GM12875 (cell line): ENCODE measurements around the gene PHF21B.
"Not testable (repeated sequence)": the region's sequence is repeated elsewhere in the genome, so short reads cannot be mapped to it uniquely, and the experiment has no call there.

Experiments
- H3K4me3 ChIP-seq: one replicate; pipeline ENCODE4 v1.5.1; 2011; ENCODE audit warnings: low read depth, low read length, control low read depth
- TF ChIP-seq, protein P1 (sequence below): IDR thresholded peaks from 2 replicates; pipeline ENCODE4 v1.5.1; 2011; ENCODE audit warnings: low read depth, mild to moderate bottlenecking, control low read depth, inconsistent platforms, low read length, moderate library complexity, borderline replicate concordance; ENCODE audit not compliant: insufficient read depth

PHF21B gene

DNA sequence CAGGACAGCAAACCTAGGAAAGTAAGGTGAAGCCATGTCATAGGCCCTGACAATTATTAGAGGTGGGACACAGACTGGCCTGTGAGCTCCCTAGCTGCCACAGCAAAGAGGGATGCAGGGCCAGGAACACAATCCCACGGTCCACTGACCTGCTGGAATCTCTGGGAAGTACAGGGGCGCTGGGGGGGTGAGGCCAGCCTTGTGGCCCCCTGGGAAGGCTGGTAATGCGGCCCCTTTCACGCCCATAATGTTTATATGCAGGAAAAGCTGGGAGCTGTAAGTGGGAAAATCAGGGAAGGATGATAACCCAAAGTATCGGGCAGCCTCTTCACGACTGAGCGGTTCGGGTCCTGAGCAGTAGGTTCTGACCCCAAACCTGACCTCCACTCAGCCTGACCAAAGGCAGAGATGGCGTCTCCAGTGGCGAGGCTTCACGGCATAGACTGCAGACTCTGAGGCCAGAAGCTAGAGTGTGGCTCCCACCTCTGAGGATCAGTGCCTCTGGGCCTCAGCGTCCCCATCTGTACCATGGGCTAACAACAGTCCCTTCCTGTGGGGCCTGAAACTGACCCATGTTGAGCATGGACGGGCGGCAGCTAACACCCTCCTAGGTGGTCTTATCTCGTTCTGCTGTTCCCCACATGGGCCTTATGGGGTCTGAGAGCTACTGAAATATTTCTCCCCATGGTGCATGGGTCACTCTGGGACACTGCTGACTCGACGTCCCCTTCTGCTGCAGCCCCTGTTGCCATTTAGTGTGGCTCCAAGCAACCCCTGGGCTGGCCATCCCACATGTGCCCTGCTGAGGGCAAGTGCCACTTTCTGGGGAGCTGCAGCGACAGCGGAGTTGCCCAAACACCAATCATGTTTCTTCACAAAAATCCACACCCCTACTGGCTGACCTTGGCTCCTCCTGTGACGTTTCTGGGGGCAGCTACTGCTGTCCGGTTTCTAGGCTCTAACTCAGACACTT, 101.8 kb downstream of the PHF21B start:
- H3K4me3 ChIP-seq = no peak overlapping the region
- TF ChIP-seq, protein P1, sequence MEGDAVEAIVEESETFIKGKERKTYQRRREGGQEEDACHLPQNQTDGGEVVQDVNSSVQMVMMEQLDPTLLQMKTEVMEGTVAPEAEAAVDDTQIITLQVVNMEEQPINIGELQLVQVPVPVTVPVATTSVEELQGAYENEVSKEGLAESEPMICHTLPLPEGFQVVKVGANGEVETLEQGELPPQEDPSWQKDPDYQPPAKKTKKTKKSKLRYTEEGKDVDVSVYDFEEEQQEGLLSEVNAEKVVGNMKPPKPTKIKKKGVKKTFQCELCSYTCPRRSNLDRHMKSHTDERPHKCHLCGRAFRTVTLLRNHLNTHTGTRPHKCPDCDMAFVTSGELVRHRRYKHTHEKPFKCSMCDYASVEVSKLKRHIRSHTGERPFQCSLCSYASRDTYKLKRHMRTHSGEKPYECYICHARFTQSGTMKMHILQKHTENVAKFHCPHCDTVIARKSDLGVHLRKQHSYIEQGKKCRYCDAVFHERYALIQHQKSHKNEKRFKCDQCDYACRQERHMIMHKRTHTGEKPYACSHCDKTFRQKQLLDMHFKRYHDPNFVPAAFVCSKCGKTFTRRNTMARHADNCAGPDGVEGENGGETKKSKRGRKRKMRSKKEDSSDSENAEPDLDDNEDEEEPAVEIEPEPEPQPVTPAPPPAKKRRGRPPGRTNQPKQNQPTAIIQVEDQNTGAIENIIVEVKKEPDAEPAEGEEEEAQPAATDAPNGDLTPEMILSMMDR = no peak

DNA sequence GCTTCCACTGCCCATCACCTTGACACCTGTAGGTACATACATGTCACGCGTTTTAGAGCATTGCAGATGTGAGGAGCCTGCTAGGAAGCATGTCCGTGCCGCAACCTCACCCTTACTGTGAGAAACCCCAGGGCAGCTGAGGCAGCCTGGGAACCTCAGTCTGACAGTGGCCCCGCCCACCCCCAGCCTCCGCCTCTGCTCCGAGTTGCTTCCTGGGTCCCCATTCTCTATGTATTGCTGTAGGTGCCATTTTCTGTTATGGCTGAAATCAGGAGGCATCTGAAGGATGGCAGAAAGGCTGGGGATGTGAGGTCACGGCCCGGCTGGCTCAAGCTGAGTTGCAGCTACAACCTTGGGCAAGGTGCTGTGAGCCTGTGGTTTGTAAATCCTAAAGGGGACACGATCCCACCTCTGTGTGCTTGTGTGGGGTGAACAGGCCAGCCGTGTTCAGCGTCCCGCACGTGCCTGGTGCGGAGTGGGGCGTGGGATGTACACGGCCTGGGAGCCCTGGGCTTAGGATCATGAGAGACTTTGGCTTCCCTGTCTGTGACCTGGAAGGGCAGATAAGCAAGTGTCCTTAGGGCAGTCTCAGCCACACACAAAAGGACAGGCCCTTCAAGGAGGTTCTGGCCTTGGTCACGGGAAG, 102.7 kb downstream of the PHF21B start:
- H3K4me3 ChIP-seq = no peak overlapping the region
- TF ChIP-seq, protein P1 = no peak

DNA sequence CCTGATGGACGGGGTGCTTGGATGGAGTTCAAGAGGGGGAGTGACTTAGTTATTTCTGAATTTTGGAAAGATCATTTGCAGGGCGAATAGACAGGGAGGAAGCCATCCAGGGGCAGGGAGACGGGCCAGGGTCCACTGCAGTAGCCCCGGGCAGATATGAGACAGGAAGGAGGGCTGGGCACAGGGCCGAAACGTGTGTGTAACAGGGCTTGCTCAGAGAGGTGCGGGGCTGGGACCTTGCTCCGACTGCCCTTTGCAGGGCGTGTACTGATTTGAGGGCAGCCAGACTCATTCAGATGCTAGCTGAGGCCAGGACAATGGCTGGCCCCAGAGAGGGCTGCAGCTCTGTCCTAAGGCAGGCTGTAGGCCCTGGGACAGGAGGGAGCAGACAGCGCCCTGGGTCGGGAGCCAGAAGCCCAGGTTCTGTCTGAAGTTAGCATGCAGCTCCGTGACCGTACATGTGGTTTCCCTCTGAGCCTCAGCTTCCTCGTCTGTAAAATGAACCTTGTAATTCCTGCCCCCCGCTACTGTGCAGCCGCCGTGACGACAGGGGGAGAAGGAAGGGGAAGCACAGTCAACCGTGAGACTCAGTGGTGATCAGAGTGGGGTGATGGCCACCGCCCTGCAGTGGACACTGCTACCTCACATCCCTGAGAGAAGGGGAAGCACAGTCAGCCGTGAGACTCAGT, 103.4 kb downstream of the PHF21B start:
- TF ChIP-seq, protein P1 = no peak
- no peak overlapping the region for H3K4me3 ChIP-seq

DNA sequence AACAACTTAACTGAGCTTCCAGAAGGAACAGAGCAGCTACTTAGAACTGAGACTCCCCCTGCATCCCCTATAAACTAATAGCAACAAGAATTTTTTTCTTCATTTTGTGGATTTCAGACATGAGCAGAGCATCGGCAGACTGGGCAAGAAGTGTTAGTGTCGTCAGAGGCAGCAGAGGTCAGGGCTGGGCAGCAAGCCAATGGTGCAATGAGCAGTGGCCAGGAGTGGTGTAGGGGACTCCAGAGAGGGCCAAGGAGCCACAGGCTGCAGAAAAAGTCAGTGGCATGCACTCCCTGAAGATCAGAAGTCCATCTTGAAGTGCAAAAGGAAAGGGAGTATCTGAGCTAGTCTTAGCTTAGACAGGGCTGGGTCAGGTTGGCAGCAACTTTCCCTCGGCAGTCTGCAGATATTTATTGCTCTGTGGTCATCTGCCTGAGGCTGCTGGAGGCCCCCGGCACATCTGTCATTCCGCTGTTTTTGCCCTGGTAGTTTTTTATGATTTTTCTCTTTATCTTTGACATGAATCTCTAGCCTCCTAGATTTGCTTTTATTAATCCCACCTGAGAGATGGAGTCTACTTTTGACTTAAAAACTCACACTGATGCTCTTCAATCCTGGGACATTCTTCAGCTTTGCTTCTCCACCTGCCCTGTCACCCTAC, 105.2 kb downstream of the PHF21B start:
- H3K4me3 ChIP-seq = not testable (repeated sequence)

DNA sequence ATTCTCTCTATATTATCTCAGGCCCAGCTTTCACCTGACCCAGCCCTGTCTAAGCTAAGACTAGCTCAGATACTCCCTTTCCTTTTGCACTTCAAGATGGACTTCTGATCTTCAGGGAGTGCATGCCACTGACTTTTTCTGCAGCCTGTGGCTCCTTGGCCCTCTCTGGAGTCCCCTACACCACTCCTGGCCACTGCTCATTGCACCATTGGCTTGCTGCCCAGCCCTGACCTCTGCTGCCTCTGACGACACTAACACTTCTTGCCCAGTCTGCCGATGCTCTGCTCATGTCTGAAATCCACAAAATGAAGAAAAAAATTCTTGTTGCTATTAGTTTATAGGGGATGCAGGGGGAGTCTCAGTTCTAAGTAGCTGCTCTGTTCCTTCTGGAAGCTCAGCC, 106.6 kb downstream of the PHF21B start:
- H3K4me3 ChIP-seq = not testable (repeated sequence)

DNA sequence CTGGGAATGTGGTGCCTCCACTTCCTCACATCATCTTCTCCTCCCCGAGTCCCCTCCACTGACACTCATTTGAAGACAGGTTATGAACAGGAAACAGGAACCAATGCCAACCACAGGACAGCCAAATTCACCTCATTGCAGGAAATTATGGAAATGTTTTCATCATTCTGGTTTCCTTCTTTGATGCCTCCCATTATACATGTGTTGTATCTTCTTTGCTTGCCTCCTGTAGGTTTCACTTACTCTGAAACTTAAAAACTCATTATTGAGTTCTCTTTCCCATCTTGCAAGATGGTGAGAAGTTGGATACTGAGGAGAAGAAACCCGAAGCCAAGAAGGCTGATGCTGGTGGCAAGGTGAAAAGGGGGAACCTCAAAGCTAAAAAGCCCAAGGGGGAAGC, 108.5 kb downstream of the PHF21B start:
- TF ChIP-seq, protein P1 = no peak
- H3K4me3 ChIP-seq = no peak overlapping the region

DNA sequence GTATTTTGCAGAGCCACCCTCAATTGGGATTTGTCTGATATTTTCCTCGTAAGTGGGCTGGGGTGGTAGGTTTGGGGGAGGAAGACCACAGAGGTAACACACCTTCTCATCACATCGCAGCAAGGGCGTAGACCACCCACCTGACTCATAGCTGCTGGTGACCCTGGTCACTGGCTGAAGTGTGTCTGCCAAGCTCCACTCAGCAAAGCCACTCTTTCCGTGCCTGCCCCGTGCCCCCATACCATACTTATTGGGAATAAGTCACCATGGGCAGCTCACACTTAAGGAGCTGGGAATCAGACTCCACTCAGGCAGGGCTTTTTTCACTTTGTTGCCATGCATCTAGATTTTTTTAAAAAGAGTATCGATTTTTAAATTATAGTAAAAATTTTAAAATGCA, 111.6 kb downstream of the PHF21B start:
- no peak overlapping the region for H3K4me3 ChIP-seq
- TF ChIP-seq, protein P1 = no peak
